K562 (cell line): ENCODE data around the gene NT5DC2. TPM values are rescaled to one million over a fixed set of nuclear protein-coding genes. Genes with fewer than 3 reads are reported as not detected.

Source experiments
- ATAC-seq: fragments of 200-7000 bp; cut with Tn5 transposase; 3 replicates; pipeline ENCODE4 v1.9.1; 2020; ENCODE audit warnings: moderate library complexity
- BruUV-seq: library from RNA; stranded (reverse); fragments of 400-500 nt; replicated peaks from 2 replicates; lab custom pipeline; 2021; lab: Mats Ljungman, UMichigan
- CTCF ChIA-PET: fragments of 300-600 bp; formaldehyde crosslinking; extraction: SDS; loops from one replicate; lab custom pipeline; 2021; ENCODE audit warnings: low intra/inter-chr PET ratio; lab: Yijun Ruan, JAX
- POLR2A ChIA-PET: fragments of 300-600, 350-650 bp; sonication (Branson Sonifier 250); formaldehyde crosslinking; extraction: SDS; loops from one replicate; lab custom pipeline; 2021; ENCODE audit warnings: antibody characterized with exemption, inconsistent platforms; lab: Yijun Ruan, JAX
- DNase-seq, 4 experiments: peaks; one replicate each; pipeline versions ENCODE4 v3.0.0 to v3.0.0-alpha.2; 2011 to 2018; ENCODE audit warnings: low spot score in 3 of 4, mixed read lengths in 3 of 4; ENCODE audit errors: extremely low read depth in 1 of 4
- FAIRE-seq: peaks from 2 replicates; lab custom pipeline; 2011; peaks lifted over from hg19 to GRCh38; lab: Jason Lieb, UNC
- H2AFZ ChIP-seq: 2 replicates; pipeline ENCODE4 v1.6.0; 2011; ENCODE audit warnings: low read depth, low read length, control low read depth, inconsistent platforms
- H3K27ac ChIP-seq: fragments of 200-600 bp; 3 replicates; pipeline ENCODE4 v1.8.0; 2011; ENCODE audit warnings: low read depth, mild to moderate bottlenecking, control low read depth, inconsistent platforms, low read length, moderate library complexity, mixed read lengths; ENCODE audit errors: extremely low read depth
- H3K27me3 ChIP-seq, 2 experiments: fragments of 300-600 bp in 1 of 2; 2 replicates in 1 of 2; 3 replicates in 1 of 2; pipeline versions ENCODE4 v1.6.0 to v1.8.0; 2011; ENCODE audit warnings: inconsistent platforms in 2 of 2, low read length in 2 of 2, mild to moderate bottlenecking in 1 of 2, mixed read lengths in 1 of 2, moderate library complexity in 1 of 2; ENCODE audit not compliant: control insufficient read depth in 2 of 2, insufficient read depth in 2 of 2
- H3K36me3 ChIP-seq: fragments of 300-600 bp; 3 replicates; pipeline ENCODE4 v1.8.0; 2011; ENCODE audit warnings: mild to moderate bottlenecking, low read length, inconsistent platforms; ENCODE audit not compliant: control insufficient read depth, insufficient read depth
- H3K4me1 ChIP-seq, 2 experiments: fragments of 200-600 bp in 1 of 2; replicated peaks in 1 of 2; 2 replicates in 1 of 2; 3 replicates in 1 of 2; pipeline versions ENCODE4 v1.5.1 to v1.8.0; 2011; ENCODE audit warnings: inconsistent platforms in 2 of 2, low read length in 2 of 2, mild to moderate bottlenecking in 1 of 2, mixed read lengths in 1 of 2, moderate library complexity in 1 of 2; ENCODE audit not compliant: control insufficient read depth in 2 of 2, insufficient read depth in 2 of 2
- H3K4me2 ChIP-seq: 2 replicates; pipeline ENCODE4 v1.6.1; 2011; ENCODE audit warnings: low read length, control low read depth, inconsistent platforms, mixed read lengths; ENCODE audit not compliant: insufficient read depth
- H3K4me3 ChIP-seq: fragments of 200-600 bp; sonication (generic), shearing (Covaris generic); 2 replicates; pipeline ENCODE4 v1.5.1; 2016; ENCODE audit warnings: control low read depth, inconsistent platforms
- H3K79me2 ChIP-seq: fragments of 200-600 bp; 3 replicates; pipeline ENCODE4 v1.8.0; 2011; ENCODE audit warnings: low read length, inconsistent platforms; ENCODE audit not compliant: control insufficient read depth, insufficient read depth
- H3K9ac ChIP-seq, 2 experiments: 2 replicates each; pipeline versions ENCODE4 v1.6.0 to v1.6.1; 2011; ENCODE audit warnings: low read depth in 2 of 2, low read length in 2 of 2, control low read depth in 1 of 2, inconsistent platforms in 1 of 2, mild to moderate bottlenecking in 1 of 2, mixed read lengths in 1 of 2; ENCODE audit not compliant: insufficient read depth in 1 of 2
- H3K9me1 ChIP-seq: one replicate; pipeline ENCODE4 v1.6.0; 2011; ENCODE audit warnings: inconsistent platforms, mild to moderate bottlenecking, low read length, moderate library complexity; ENCODE audit not compliant: control insufficient read depth, insufficient read depth
- H3K9me3 ChIP-seq: replicated peaks from 2 replicates; pipeline ENCODE4 v1.5.1; 2011; ENCODE audit warnings: low read depth, low read length, inconsistent platforms; ENCODE audit not compliant: control insufficient read depth, insufficient read depth
- H4K20me1 ChIP-seq: replicated peaks from 2 replicates; pipeline ENCODE4 v1.6.1; 2011; ENCODE audit warnings: low read length, inconsistent platforms, mixed read lengths; ENCODE audit not compliant: control insufficient read depth, insufficient read depth
- CEBPB ChIP-seq: fragments of 450-650 bp; IDR thresholded peaks from 2 replicates; pipeline ENCODE4 v1.6.1; 2016; ENCODE audit warnings: missing genetic modification characterization, missing compliant biosample characterization
- MYNN ChIP-seq, 2 experiments: sonication (generic); formaldehyde crosslinking in 1 of 2; IDR thresholded peaks; 2 replicates each; pipeline versions ENCODE4 v1.5.0 to v1.6.1; 2016 to 2020; ENCODE audit warnings: antibody characterized with exemption in 1 of 2, missing genetic modification reagents in 1 of 2
- POLR2G ChIP-seq: fragments of 200-400 bp; formaldehyde crosslinking; IDR thresholded peaks from 2 replicates; pipeline ENCODE4 v1.6.1; 2017; ENCODE audit warnings: low read depth, mild to moderate bottlenecking, antibody characterized with exemption, low read length, moderate library complexity
- POU5F1 ChIP-seq: fragments of 150-350 bp; IDR thresholded peaks from 2 replicates; pipeline ENCODE4 v1.6.1; 2014; ENCODE audit warnings: borderline replicate concordance, low read length, low read depth, mild to moderate bottlenecking; ENCODE audit not compliant: partially characterized antibody
- ZFP1 ChIP-seq: fragments of 450-650 bp; formaldehyde crosslinking; IDR thresholded peaks from 2 replicates; pipeline ENCODE4 v1.4.0; 2020; ENCODE audit warnings: mild to moderate bottlenecking, mixed read lengths
- ZNF133 ChIP-seq: fragments of 250-450 bp; sonication (Bioruptor Pico); IDR thresholded peaks from 2 replicates; pipeline ENCODE4 v1.4.0; 2020; ENCODE audit warnings: mild to moderate bottlenecking
- WGBS: fragments of 100-300 bp; shearing (Covaris generic); methylation state at CpG from one replicate; pipeline ENCODE4 v1.1.6; 2016; ENCODE audit warnings: low coverage, mixed read lengths; ENCODE audit not compliant: insufficient coverage; ENCODE audit errors: missing lambda C conversion rate; 5-methylcytosine and 5-hydroxymethylcytosine counted together
- in situ Hi-C: fragments of 300-500 bp; cut with MboI; formaldehyde crosslinking; loops from 4 replicates; pipeline ENCODE4 v1.15.0; 2018; ENCODE audit warnings: inconsistent platforms, mixed read lengths
- intact Hi-C: fragments of 100-400 bp; cut with micrococcal nuclease; formaldehyde crosslinking; loops from 2 replicates; pipeline ENCODE4 v1.14.2; 2022
- polyA plus RNA-seq, 8 experiments: library from polyadenylated mRNA; depleted of rRNA in 4 of 8; stranded (reverse) in 5 of 8; unstranded in 3 of 8; fragments of >200 nt; fragmentation: Nextera tagmentation in 2 of 8; fragmentation: Illumina TruSeq in 1 of 8; extraction: Ambion mirVana in 2 of 8; extraction: Trizol in 1 of 8; gene quantifications; 2 replicates each; pipeline versions ENCODE4 v1.2.1 to v1.2.3, GENCODE V29; 2011 to 2014; ENCODE audit warnings: inconsistent platforms in 1 of 8, missing spikeins in 1 of 8
- total RNA-seq, 7 experiments: library from RNA; depleted of rRNA in 6 of 7; stranded (reverse); fragments of >200 nt in 6 of 7; fragmentation: Illumina TruSeq in 2 of 7; extraction: Trizol in 2 of 7; gene quantifications; 2 replicates each; pipeline versions ENCODE4 v1.2.1 to v1.2.3, GENCODE V29; 2011 to 2021; ENCODE audit warnings: low replicate concordance in 1 of 7
- TF ChIP-seq, protein P1 (sequence below): fragments of 200-400 bp; formaldehyde crosslinking; IDR thresholded peaks from 2 replicates; pipeline ENCODE4 v1.6.1; 2017; ENCODE audit warnings: mild to moderate bottlenecking, low read depth, low read length, moderate library complexity

The NT5DC2 gene
- total and polyA plus RNA-seq, 9 of the 15 experiments (the other 6 are each of a cell fraction or from before 2014, with no cell fraction given), result 25.6 to 168 (median 122) TPM

GRCh38 chr3:52494445-52494844 is 39.2 kb downstream of the NT5DC2 start (continued):
- TF ChIP-seq, protein P1, sequence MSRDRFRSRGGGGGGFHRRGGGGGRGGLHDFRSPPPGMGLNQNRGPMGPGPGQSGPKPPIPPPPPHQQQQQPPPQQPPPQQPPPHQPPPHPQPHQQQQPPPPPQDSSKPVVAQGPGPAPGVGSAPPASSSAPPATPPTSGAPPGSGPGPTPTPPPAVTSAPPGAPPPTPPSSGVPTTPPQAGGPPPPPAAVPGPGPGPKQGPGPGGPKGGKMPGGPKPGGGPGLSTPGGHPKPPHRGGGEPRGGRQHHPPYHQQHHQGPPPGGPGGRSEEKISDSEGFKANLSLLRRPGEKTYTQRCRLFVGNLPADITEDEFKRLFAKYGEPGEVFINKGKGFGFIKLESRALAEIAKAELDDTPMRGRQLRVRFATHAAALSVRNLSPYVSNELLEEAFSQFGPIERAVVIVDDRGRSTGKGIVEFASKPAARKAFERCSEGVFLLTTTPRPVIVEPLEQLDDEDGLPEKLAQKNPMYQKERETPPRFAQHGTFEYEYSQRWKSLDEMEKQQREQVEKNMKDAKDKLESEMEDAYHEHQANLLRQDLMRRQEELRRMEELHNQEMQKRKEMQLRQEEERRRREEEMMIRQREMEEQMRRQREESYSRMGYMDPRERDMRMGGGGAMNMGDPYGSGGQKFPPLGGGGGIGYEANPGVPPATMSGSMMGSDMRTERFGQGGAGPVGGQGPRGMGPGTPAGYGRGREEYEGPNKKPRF, result no peak
- no peak for TF ChIP-seq POU5F1

- TF ChIP-seq ZNF133 (CRISPR knock-in tag), result no peak
- TF ChIP-seq CEBPB (tag), result 0 out of 2 replicates have a peak, but pooled peaks have one; percentile 31
- no peak for TF ChIP-seq ZFP1
- 0 out of 2 replicates have a peak, but pooled peaks have one; percentile 29 for TF ChIP-seq MYNN (IDR thresholded peaks at IDR 0.05)
- no peak for TF ChIP-seq MYNN (CRISPR knock-in tag; IDR thresholded peaks at IDR 0.05)
- TF ChIP-seq POLR2G, result peak; percentile 44; the same call in 1 of the 2 replicates
Observed at GRCh38 chr3:52493232-52494017, 40.2 kb downstream of the NT5DC2 start.

More at GRCh38 chr3:52493232-52494017, 40.2 kb downstream of the NT5DC2 start:
- ChIA-PET CTCF (no interaction called here), POLR2A (no interaction called here)
- no peak overlapping the region for H3K27ac ChIP-seq
- DNase-seq (no peak), ATAC-seq (no peak; the same call in 2 of the 3 replicates), FAIRE-seq (no peak)
- BruUV-seq, result no TSS peak
- no peak overlapping the region for H3K4me2 ChIP-seq
- H3K4me1 ChIP-seq, result peaks cover 5 to 35% of the 10 kb centered on the region in 2 experiments; a peak in 3 of 5 replicates
- no peaks in the 10 kb centered on the region for H3K27me3 ChIP-seq
- intact Hi-C loops, result no loop called here
- no peak overlapping the region for H3K4me3 ChIP-seq
- H3K9me1 ChIP-seq, result no peaks in the 10 kb centered on the region
- no peak overlapping the region for H3K9ac ChIP-seq
- in situ Hi-C loops, result no loop called here
- 75% methylated on average over 2 of the region's 7 CpGs for WGBS
- H3K79me2 ChIP-seq, result no peaks in the 10 kb centered on the region
- H3K36me3 ChIP-seq, result peaks cover 39% of the 10 kb centered on the region; the same call in 2 of the 3 replicates
- H2AFZ ChIP-seq, result no peak overlapping the region
- H3K9me3 ChIP-seq, result no peaks in the 10 kb centered on the region
- H4K20me1 ChIP-seq, result no peaks in the 10 kb centered on the region; the same call in 1 of the 2 replicates
